ENCODE data around the gene TCHHL1. TPM values are rescaled to one million over a fixed set of nuclear protein-coding genes. Genes with fewer than 3 reads are reported as not detected.

TCHHL1 gene
- total and polyA plus RNA-seq, 2 experiments from 2014 or later, result not detected

DNA sequence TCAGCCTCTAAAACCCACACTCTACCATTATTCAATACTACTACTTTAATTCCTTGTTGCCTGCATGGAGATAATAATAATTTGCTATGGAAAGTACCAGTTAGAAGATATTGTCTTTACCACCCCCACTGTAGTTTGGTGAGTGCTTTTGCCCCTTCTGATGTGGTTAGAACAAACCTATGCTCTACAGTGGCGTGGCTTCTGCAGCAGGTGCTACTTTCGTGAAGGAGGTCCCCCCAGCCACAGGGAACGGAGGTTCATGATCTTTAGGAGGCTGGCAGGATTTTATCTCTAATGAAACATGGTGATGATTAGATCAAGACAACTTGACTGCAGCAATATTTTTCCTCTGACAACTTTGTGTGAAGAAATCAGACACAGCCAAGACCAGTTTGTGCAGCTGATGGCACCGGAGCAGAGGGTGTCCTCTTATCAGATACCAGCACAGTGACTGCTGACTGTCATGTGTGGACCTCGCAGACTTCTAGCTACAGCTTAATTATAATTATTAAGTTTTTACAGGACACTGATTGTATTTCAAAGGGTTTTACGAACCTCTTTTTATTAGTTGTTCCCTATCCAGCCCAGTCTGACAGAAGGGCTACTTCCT is 37.1 kb upstream of the TCHHL1 start:
- no peaks in the 10 kb centered on the region for H3K9me2 ChIP-seq (ENCODE audit: insufficient read depth)
- H3K27ac ChIP-seq, result no peak overlapping the region
- WGBS, 2 experiments (ENCODE audit: low coverage in 1 of 2, low lambda C conversion rate in 2 of 2, missing lambda C conversion rate in 2 of 2), result 45 to 56% methylated on average over 6 of the region's 6 CpGs
- H3K4me1 ChIP-seq (ENCODE audit: insufficient read depth), result no peaks in the 10 kb centered on the region
- H3K79me2 ChIP-seq (ENCODE audit: insufficient read depth), result no peaks in the 10 kb centered on the region
- no peak for DNase-seq
- no peak overlapping the region for H3K4me2 ChIP-seq (ENCODE audit: unreplicated experiment)
- H4K20me1 ChIP-seq (ENCODE audit: insufficient read depth), result no peaks in the 10 kb centered on the region
- no peak overlapping the region for H2AFZ ChIP-seq
- no peak overlapping the region for H3K4me3 ChIP-seq
- no peaks in the 10 kb centered on the region for H3K36me3 ChIP-seq (ENCODE audit: low read depth)
- in situ Hi-C loops (cut with MboI), result no loop called here
- no peaks in the 10 kb centered on the region for H3K9me3 ChIP-seq (ENCODE audit: low read depth)
- no peaks in the 10 kb centered on the region for H3F3A ChIP-seq (ENCODE audit: insufficient read depth)
- H3K27me3 ChIP-seq (replicated peaks; ENCODE audit: insufficient read depth), result peaks cover 64% of the 10 kb centered on the region
- TF ChIP-seq EZH2 (IDR thresholded peaks at IDR 0.05; ENCODE audit: insufficient read depth, poor library complexity, severe bottlenecking), result no peak
- TF ChIP-seq EZH2phosphoT487 (IDR thresholded peaks at IDR 0.05; ENCODE audit: insufficient read depth, low read depth), result no peak
- H3K9ac ChIP-seq, result no peak overlapping the region

- no peak for DNase-seq
- Histone ChIP-seq H3F3A (ENCODE audit: insufficient read depth) (no peaks in the 10 kb centered on the region), H3K4me3 (no peak overlapping the region), H3K27me3 (replicated peaks; ENCODE audit: insufficient read depth) (peaks cover 77% of the 10 kb centered on the region), H4K20me1 (ENCODE audit: insufficient read depth) (no peaks in the 10 kb centered on the region), H3K9me2 (ENCODE audit: insufficient read depth) (no peaks in the 10 kb centered on the region), H3K27ac (no peak overlapping the region), H3K9ac (no peak overlapping the region), H3K36me3 (ENCODE audit: low read depth) (no peaks in the 10 kb centered on the region), H3K4me1 (ENCODE audit: insufficient read depth) (0 out of 2 replicates have a peak, but pooled peaks cover 6% of the 10 kb centered on the region), H3K4me2 (ENCODE audit: unreplicated experiment) (no peak overlapping the region), H2AFZ (no peak overlapping the region), H3K9me3 (ENCODE audit: low read depth) (no peaks in the 10 kb centered on the region), H3K79me2 (ENCODE audit: insufficient read depth) (no peaks in the 10 kb centered on the region)
- 84 to 93% methylated on average over 1 of the region's 1 CpG for WGBS, 2 experiments (ENCODE audit: low coverage in 1 of 2, low lambda C conversion rate in 2 of 2, missing lambda C conversion rate in 2 of 2)
- no peak for TF ChIP-seq EZH2 (IDR thresholded peaks at IDR 0.05; ENCODE audit: insufficient read depth, poor library complexity, severe bottlenecking)
- TF ChIP-seq EZH2phosphoT487 (IDR thresholded peaks at IDR 0.05; ENCODE audit: insufficient read depth, low read depth), result no peak
- in situ Hi-C loops (cut with MboI), result no loop called here
Observed at GRCh38 chr1:152118915-152119314, 30.1 kb upstream of the TCHHL1 start.

DNA sequence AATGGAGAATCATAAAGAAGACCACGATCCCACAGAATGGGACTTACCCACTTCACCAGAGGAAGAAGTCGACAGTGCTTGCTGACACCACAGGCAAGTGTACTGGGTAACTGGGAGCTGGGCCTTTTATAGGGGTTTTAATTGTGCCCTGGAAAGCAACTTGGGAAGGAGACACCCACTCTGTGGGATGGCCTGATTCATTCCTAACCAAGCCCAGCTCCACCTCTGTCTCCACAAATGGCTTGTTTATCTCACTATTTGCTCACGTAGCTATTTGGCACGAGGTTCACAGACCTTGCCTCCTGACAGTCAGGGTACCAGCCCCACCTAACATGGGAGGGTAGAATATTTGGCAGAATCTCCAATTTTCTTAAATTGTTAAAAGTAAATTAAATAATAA is 26.5 kb upstream of the TCHHL1 start, which contains the start of gene TCHH:
Gene TCHH, minus strand, starts transcription at position 101 of the 400 bp plus-strand sequence. CDS start 1,364 bp downstream, outside the sequence.
- no peaks in the 10 kb centered on the region for H4K20me1 ChIP-seq (ENCODE audit: insufficient read depth)
- no peaks in the 10 kb centered on the region for H3F3A ChIP-seq (ENCODE audit: insufficient read depth)
- no peaks in the 10 kb centered on the region for H3K9me3 ChIP-seq (ENCODE audit: low read depth)
- no peak within 1 kb of the TSS for H3K4me2 ChIP-seq (ENCODE audit: unreplicated experiment)
- WGBS, 2 experiments (ENCODE audit: low coverage in 1 of 2, low lambda C conversion rate in 2 of 2, missing lambda C conversion rate in 2 of 2), result 38 to 43% methylated on average over 4 of the region's 4 CpGs
- no peaks in the 10 kb centered on the region for H3K36me3 ChIP-seq (ENCODE audit: low read depth)
- no peak for DNase-seq
- H3K4me3 ChIP-seq, result no peak within 1 kb of the TSS
- in situ Hi-C loops (cut with MboI), result no loop called here
- H3K4me1 ChIP-seq (ENCODE audit: insufficient read depth), result peaks cover 6% of the 10 kb centered on the region; the same call in 1 of the 2 replicates
- H3K79me2 ChIP-seq (ENCODE audit: insufficient read depth), result no peaks in the 10 kb centered on the region
- no peaks in the 10 kb centered on the region for H3K9me2 ChIP-seq (ENCODE audit: insufficient read depth)
- no peak within 1 kb of the TSS for H3K9ac ChIP-seq
- no peak within 1 kb of the TSS for H3K27ac ChIP-seq
- peaks cover 64% of the 10 kb centered on the region for H3K27me3 ChIP-seq (replicated peaks; ENCODE audit: insufficient read depth)
- H2AFZ ChIP-seq, result no peak within 1 kb of the TSS
- TF ChIP-seq EZH2phosphoT487 (IDR thresholded peaks at IDR 0.05; ENCODE audit: insufficient read depth, low read depth) (no peak), EZH2 (IDR thresholded peaks at IDR 0.05; ENCODE audit: insufficient read depth, poor library complexity, severe bottlenecking) (no peak)

DNA sequence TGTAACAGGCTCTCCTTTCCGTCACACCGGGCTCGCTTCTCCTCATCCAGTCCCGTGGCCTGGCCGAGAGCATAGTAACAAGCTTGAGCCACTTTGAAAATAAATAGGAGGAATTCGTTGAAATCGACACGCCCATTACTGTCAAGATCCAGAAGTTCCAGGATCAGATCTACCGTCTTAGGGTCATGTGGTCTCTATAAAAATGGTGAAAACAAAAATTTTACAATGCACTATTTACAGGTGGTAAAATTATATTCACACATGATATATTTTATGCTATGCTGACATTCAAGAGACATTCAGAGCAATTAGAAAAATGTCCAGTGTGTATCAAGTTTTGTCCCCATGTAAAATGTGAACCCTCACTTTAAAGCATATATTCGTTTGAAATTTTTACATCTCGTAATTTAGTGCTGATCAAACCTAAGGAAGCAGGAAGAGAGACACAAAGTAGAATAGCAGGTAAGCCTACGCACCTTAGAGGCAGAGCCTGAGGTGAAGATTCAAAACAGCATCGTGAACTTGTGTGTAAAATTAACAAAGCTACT is 24.1 kb upstream of the TCHHL1 start:
- peaks cover 59% of the 10 kb centered on the region for H3K27me3 ChIP-seq (replicated peaks; ENCODE audit: insufficient read depth)
- peak overlapping the region; percentile 99 for H3K4me2 ChIP-seq (ENCODE audit: unreplicated experiment)
- TF ChIP-seq EZH2 (IDR thresholded peaks at IDR 0.05; ENCODE audit: insufficient read depth, poor library complexity, severe bottlenecking) (no peak), EZH2phosphoT487 (IDR thresholded peaks at IDR 0.05; ENCODE audit: insufficient read depth, low read depth) (no peak)

More for the DNA sequence above, 24.1 kb upstream of the TCHHL1 start:
- peak overlapping the region; percentile 83 for H2AFZ ChIP-seq
- H3K9me2 ChIP-seq (ENCODE audit: insufficient read depth), result no peaks in the 10 kb centered on the region
- H3K9me3 ChIP-seq (ENCODE audit: low read depth), result no peaks in the 10 kb centered on the region
- peaks cover 13% of the 10 kb centered on the region; the same call in 1 of the 2 replicates for H3K4me1 ChIP-seq (ENCODE audit: insufficient read depth)
- peaks cover 4% of the 10 kb centered on the region for H3F3A ChIP-seq (ENCODE audit: insufficient read depth)
- H3K36me3 ChIP-seq (ENCODE audit: low read depth), result no peaks in the 10 kb centered on the region
- in situ Hi-C loops (cut with MboI), result no loop called here
- no peaks in the 10 kb centered on the region for H3K79me2 ChIP-seq (ENCODE audit: insufficient read depth)
- no peak overlapping the region for H3K9ac ChIP-seq
- WGBS, 2 experiments (ENCODE audit: low coverage in 1 of 2, low lambda C conversion rate in 2 of 2, missing lambda C conversion rate in 2 of 2), result 25% methylated on average over 13 of the region's 13 CpGs
- H3K27ac ChIP-seq, result no peak overlapping the region
- no peaks in the 10 kb centered on the region for H4K20me1 ChIP-seq (ENCODE audit: insufficient read depth)
- H3K4me3 ChIP-seq, result peak overlapping the region; percentile 73
- peak; percentile 28 for DNase-seq

All from GM23248 (cell line).